Measurements from ENCODE around the gene ARL9.
A peak's percentile ranks its signal among the peaks of the same experiment; 100 is the strongest.
"Not testable (repeated sequence)": the region's sequence is repeated elsewhere in the genome, so short reads cannot be mapped to it uniquely, and the experiment has no call there.

The ARL9 gene, protein sequence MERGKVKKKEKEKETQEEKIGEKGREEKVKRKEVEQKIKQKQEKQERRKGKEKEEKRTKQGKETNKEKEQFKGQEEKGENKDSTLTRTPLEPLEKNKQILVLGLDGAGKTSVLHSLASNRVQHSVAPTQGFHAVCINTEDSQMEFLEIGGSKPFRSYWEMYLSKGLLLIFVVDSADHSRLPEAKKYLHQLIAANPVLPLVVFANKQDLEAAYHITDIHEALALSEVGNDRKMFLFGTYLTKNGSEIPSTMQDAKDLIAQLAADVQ

DNA sequence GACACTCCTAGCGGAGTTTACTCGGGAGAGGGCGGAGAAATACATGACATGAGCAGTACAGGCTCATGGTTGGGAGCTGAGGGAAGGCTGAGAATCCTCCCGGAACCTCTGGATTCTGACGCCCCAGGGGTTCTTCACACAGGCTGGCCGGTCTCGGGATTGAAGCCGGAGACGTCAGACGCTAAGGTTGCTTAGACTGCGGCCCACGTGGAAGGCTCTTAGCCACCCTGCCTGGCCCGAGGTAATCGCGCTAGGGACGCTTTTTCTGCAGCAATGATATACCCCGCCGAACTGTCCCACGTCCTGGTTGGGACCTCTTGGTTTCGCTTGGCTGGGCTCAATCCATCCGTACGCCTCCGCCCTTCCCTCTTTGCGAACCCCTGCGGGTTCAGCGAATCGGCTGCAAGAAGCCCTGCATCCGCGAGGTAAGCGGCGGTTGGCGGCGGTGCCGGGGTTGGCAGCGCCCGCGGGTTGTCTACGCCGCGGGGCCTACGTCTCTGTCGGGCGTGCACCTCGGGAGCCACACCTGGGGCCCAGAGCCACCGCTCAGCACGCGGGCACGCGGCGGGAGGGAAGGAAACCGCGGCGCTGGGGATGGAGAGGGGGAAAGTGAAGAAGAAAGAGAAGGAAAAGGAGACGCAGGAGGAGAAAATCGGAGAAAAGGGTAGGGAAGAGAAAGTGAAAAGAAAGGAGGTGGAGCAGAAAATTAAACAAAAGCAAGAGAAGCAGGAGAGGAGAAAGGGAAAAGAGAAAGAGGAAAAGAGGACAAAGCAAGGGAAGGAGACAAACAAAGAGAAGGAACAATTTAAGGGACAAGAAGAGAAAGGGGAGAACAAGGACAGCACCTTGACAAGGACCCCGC is at the start of gene ARL9:
Gene ARL9 (plus strand): TSS at position 523 of the 862 bp plus-strand sequence. CDS start 72 bp downstream, at position 595.
- peak; percentile 45 for DNase-seq (ENCODE audit: low read depth, low spot score)

DNA sequence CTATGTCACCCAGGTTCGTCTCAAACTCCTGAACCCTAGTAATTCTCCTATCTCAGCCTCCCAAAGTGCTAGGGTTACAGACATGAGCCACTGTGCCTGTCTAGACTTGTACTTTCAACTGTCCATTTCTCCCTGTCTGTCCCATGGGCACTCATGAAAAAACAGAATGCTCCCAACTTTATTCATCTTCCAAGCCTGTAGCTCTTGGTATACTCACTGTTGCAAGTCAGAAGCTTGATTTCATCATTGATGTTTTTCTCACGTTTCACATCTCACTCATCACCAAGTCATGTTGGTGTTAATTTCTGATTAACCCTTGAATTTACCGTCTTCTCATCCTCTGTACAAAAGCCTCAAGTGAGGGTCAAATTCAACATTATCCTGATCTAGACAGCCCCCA is 45.5 kb upstream of the ARL9 start:
- no peak for DNase-seq (ENCODE audit: low read depth, low spot score)

DNA sequence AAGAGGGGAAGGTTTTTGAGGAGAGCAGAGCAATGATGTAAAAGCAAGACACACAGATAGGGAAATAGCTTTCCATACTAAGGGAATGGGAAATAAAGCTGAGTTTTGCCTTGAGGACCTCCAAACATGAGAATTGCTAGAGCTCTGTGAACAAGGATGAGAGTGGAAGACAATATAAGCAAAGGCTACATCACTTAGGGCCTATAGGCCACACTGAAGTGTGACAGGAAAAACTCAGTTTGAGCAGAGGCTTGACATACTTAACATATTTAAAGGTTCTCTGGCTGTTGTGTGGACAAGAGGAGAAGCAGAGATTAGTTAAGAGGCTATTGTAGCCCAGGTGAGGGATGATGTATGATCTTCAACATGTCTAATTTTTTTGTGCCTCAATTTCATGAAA is 43.4 kb upstream of the ARL9 start:
- DNase-seq (ENCODE audit: low read depth, low spot score), result no peak

DNA sequence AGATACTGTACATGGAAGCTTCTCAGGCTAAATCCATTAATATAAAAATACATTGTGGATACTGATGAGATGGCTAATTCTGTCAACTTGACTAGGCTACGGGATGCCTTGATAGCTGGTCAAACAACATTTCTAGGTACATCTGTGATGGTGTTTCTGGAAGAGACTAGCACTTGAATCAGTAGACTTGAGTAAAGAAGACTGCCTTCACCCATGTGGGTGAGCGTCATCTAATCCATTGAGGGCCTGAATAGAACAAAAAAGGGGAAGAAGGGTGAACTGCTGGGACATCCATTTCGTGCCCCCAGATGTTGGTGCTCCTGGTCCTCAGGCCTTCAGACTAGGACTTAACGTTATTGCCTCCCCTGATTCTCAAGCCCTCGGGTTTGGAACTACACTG is 41.9 kb upstream of the ARL9 start:
- DNase-seq (ENCODE audit: low read depth, low spot score), result no peak

DNA sequence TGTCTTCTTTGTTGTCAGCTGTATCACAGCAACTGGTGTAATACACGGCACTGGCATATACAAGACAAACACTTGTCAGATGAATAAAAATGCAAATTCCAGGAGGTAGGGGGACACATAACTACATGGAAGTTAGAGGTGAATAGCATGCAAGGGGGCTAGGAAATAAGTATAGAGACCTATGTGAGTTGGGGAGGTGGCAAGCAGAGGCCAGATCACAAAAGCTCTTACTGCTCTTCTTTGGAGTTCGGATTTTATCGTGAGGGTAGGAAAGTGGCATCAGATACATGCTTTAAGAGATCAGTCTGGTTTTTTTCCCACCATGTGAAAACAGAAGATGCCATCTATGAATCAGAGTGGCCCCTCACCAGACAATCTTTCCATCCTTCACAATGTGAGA is 41.0 kb upstream of the ARL9 start:
- DNase-seq (ENCODE audit: low read depth, low spot score), result no peak

DNA sequence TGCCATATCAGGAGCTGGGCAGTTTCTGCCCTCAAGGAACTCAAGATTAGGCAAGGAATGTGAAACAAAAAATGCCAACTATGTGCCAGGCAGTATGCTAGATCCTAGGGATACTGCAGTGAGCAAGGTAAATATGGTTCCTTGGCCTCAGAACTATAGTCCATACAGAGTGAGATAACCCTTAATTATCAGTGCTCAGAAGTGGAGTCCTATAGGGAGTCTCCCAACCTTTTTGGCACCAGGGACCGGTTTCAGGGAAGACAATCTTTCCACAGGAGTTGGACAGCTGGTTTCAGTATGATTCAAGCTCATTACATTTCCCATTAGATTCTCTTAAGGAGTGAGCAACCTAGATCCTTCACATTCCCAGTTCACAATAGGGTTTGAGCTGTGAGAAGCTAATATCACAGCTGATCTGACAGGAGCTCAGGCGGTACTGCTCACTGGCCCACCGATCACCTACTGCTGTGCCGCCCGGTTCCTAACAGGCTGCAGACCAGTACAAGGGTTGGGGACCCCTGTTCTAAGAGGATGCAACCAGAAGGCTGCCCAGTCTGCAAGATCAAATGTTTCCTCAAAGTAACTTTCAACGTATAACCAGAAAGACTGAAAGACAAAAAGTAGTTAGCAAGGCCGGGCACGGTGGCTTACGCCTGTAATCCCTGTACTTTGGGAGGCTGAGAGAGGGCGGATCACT is 39.8 kb upstream of the ARL9 start:
- DNase-seq (ENCODE audit: low read depth, low spot score), result no peak

DNA sequence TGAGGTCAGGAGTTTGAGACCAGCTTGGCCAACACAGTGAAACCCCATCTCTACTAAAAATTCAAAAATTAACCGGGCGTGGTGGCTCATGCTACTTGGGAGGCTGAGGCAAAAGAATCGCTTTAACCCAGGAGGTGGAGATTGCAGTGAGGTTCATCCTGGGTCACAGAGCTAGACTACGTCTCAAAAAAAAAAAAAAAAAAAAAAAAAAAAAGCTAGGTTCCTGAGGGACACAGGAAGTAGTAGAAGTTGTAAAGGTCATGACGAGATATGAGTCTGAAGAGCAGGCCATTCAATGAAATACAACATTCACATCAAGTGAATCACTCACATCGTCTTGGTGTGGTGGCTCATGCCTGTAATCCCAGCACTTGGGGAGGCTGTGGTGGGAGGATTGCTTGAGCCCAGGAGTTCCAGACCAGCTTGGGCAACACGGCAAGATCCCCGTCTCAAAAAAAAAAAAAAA is 39.3 kb upstream of the ARL9 start:
- DNase-seq (ENCODE audit: low read depth, low spot score), result not testable (repeated sequence)

DNA sequence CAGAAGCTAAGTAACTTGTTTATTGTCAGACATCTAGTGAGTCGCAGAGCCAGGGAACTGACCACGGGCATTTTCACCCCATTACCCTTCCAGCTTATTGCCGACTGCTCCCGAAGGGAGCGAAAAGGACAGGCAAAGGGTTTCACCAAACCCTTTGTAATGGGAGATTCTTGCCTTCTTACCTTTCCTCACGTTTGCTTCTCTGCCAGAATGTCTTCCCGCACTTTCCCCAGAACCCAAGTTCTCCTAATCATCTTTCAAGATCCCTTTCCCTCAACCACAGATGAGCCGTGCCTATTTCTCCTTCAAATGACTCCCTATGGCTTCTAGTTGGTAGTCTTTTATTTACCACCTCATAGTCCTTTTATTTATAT is 38.7 kb upstream of the ARL9 start:
- DNase-seq (ENCODE audit: low read depth, low spot score), result no peak

DNA sequence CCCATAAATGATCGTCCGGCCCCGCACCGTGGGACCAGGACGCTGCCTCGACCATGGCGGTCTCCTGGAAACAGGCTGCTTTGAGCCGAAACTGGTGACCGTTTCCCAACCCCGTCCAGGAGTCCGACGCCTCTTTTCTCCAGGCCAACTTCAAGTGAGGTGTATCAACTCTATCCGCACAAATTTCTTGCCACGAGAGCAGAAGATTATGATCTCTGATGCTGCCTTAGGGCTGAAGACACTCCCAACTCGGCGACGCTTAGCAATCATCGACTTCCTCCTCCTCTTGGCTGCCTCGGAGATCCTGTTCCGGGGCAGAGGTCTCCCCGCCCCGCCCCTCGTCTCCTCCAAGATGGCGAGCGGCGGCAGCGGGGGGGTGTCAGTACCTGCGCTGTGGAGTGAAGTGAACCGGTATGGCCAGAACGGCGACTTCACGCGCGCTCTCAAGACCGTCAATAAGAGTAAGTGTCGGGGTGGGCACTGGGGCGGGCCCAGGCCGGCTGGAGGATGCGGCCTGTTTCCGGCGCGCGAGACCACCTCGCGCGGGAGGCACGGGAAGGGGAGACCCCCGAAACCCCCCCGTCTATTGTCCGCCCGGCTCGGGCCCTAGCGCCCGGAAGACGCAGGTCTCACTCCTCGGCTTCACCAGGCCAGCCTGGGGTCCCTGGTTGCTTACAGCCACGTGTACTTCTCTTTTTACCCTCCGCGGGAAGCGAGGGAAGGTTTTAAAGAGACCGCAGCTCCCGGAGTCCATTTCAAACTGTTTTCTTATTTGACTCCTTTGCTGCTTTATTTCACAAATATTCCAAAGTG is 38.1 kb upstream of the ARL9 start, which contains the start of gene SRP72:
Gene SRP72 (plus strand): TSS at position 334 of the 813 bp plus-strand sequence. CDS start 19 bp downstream, at position 353.
- peak; percentile 51 for DNase-seq (ENCODE audit: low read depth, low spot score)

DNA sequence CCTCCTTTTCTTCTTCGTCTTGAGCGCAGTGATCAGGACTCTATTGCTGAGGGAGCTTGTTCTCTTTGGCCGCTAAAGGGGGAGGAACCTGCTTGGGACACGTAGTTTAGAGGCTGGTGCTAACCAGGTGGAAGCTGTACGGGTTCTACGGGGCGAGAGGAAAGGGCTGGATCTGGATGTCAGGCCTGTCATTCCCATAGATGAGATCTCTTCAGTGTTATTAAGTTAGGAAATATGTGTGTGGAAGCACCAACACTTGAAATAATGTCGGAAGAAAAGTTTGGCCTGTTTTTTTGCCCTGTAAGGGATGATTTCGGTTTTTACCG is 37.5 kb upstream of the ARL9 start:
- DNase-seq (ENCODE audit: low read depth, low spot score), result no peak

DNA sequence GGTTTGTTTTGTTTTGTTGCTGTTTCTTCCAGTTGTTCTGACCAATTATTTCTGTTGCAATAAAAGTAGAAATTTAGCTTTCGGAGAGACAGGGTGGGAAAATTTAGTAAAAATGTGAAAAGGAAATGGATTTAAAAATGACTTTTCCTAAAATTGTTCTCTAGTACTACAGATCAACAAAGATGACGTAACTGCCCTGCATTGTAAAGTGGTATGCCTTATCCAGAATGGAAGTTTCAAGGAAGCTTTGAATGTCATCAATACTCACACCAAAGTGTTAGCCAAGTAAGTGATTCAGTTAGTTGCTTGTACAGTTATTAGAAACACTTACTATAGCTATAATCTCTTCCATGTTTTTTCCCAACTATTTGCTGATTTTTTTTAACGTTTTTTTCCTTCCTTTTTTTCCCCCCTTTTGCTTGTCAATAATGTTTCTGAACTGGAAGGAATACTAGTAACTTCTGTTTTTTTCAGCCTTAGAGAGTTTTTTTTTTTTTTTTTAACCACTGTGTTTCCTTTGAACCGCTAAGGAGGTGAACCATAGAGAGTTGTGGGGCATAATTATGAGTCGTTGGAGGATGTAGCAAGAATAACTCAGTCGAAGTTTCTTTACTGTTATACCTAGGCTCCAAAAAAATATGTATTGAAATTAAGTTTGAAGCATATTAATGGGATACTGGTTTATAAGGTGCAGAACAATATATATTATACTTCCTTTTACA is 35.9 kb upstream of the ARL9 start:
- DNase-seq (ENCODE audit: low read depth, low spot score), result no peak

DNA sequence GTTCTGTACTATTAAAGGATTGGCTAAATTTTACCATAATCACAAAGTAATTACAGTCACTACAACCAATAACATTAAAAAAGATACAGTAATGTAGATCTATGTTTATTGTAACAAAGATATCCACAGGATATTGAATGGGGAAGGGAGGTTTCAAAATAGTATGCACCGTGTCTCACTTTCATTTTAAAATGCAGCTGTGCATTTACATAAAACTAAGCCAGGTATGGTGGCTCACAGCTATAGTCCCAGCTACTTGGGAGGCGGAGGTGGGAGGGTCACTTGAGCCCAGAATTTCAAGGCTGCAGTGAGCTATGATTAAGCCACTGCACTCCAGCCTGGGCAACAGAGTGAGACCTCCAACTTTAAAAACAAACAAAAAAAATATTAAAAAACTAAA is 29.7 kb upstream of the ARL9 start:
- no peak for DNase-seq (ENCODE audit: low read depth, low spot score)

DNA sequence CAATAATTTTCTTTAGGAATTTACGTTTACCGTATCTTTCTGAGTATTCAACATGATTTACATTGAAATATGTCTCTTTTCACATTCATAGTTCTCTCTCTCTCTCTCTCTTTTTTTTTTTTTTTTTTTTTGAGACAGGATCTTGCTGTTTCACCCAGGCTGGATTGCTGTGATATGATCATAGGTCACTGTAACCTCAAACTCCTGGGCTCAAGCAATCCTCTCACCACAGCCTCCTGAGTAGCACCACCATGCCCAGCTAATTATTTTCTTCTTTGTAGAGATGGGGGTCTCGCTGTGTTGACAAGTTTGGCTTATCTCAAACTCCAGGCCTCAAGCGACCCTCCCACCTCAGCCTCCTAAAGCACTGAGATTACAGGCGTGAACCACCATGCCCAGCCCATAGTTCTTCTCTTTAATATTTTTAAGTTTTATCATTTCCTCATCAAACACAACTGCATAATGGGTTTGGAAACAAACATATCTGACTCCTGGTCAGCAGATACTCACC is 28.3 kb upstream of the ARL9 start:
- DNase-seq (ENCODE audit: low read depth, low spot score), result no peak

DNA sequence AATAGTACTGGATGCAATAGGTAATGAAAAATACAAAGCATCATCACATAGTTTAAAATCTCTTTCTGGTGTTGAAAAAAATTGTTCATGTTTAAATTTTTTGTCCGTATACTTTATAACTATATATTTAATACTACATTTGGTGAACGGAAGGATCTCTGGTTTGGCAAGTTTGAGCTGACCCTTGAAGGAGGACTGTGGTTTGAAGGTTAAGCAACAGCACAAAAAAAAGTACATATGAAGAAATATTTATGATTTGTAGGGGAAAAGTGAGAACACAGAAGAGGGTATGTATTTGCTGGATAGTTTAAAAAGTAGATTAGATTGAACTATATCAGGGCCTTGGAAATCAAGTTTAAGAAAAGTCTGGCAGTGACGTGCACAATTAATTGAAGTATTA is 24.9 kb upstream of the ARL9 start:
- no peak for DNase-seq (ENCODE audit: low read depth, low spot score)

DNA sequence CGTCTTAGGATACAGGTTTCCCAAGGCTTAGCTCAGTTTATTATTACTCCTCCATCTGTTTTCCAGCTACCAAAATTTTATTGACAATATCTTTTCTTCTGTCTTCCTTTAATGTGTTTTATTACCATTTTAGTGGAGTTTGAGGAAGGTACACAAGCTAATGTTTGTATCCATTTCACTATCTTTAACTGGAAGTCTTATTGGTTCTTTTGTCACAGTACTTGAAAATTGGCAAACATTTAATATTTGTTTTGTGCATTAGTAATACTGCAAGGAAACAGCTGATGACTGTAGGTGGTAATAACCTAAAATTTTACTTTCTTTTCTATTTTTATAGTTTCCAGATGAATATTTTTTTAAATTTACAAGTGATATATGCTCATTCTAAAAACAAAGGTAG is 9.3 kb upstream of the ARL9 start:
- DNase-seq (ENCODE audit: low read depth, low spot score), result no peak

DNA sequence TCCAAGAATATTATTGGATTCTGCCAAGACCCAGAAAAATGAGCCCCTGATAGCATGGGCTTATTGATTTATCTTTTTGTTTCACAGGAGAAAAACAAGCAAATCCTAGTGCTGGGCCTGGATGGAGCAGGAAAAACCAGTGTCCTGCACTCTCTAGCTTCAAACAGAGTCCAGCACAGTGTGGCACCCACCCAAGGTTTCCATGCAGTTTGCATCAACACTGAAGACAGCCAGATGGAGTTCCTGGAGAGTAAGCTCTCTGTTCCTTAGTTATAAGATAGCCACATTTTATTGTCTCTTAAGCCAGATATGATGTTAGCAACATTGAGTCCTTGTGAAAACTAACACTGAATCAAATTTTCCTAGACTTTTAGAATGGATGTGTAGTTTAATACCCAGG is 5.5 kb downstream of the ARL9 start:
- no peak for DNase-seq (ENCODE audit: low read depth, low spot score)

DNA sequence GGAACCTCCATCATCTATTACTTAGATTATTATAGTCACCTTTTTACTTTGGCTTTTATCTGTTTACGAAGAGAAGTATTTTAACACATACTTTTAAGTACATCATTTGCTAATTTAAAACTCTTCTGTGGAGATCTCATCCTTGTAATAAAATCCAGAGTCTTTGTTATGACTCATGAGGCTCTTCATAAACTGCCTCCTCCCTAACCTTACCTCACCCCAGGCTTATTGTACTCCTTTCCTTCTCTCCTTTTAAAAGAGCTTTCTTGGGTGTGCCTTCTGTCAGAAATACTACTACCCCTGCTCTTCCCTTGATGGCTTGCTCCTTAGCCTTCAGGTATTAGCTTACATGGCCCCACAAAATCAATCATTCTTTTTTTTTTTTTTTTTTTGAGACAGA is 6.6 kb downstream of the ARL9 start:
- no peak for DNase-seq (ENCODE audit: low read depth, low spot score)

DNA sequence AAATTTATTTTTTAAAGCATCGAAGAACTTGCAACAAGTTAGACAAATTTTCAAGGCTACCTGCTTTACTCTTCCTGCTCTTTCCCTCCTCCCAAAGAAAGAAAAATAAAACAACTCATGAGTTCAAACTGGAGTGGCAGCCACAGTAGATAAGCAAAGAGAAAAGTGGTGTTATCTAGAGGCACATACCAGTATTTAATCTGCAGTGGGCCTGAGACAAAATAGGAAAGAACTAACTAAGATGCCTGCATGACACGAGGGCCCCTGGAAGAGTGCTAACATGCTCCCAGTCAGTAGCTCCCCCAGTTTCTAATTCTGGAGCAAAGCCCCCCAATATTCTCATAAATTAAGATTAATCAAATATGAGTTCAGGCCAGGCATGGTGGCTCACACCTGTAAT is 7.9 kb downstream of the ARL9 start:
- DNase-seq (ENCODE audit: low read depth, low spot score), result no peak

DNA sequence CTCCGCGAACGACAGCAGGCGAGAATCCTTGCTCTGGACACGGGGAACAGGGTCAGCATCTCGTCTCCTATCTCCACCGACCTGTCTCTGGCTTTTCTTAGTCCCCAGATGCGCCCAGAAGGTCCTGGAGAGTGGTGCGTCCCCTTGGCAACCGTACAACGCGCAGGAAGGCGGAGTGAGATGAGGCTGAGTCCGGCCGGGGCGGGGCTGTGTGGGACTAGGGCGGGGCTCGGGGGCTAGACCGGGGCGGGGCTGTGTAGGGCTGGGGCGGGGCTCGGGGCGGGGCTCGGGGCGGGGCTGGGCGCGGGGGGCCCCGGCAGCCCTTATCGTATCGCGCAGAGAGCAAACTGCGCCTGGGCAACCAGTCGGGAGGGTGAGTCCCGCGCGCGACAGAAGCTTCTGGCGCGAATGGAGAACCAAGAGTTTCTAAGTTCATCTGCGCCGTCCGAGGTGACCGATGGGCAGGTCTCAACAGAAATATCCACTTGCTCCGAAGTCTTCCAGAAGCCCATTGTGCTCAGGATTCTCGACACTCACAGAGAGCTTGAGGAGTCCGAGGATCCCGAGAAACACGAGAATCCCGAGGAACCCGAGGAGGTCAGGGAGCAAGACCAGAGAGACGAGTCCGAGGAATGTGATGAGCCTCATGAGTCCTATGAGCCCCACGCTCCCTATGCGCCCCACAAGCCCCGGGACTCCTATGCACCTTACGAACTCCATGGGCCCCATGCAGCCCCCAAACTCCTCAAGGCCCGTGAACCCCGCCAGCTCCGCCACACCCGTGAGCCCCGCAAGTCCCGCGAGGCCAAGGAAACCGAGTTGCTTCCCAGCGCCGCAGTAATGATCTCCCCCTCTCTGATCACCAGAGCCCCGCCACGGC is 24.9 kb downstream of the ARL9 start:
- peak; percentile 31 for DNase-seq (ENCODE audit: low read depth, low spot score)
